Fibroblast of mammary gland (primary cell): Measurements from ENCODE around the gene TNS3.
A peak's percentile ranks its signal among the peaks of the same experiment; 100 is the strongest.

Experiments
- DNase-seq: peaks from one replicate; pipeline ENCODE4 v3.0.0-alpha.2; 2010; ENCODE audit warnings: low read depth
- H3K4me3 ChIP-seq: 2 replicates; pipeline ENCODE4 v1.5.1; 2011; ENCODE audit warnings: low read depth, mild to moderate bottlenecking, low read length, moderate library complexity; ENCODE audit not compliant: control insufficient read depth
- CTCF ChIP-seq: conservative IDR thresholded peaks from 2 replicates; pipeline ENCODE4 v1.5.1; 2011; ENCODE audit warnings: low read depth, low read length, inconsistent platforms; ENCODE audit not compliant: control insufficient read depth, insufficient read depth

TNS3 gene

GRCh38 chr7:47506382-47507339 lies 75.2 kb downstream of the TNS3 start:
- no peak for TF ChIP-seq CTCF
- DNase-seq, result no peak
- H3K4me3 ChIP-seq, result no peak overlapping the region

- no peak overlapping the region for H3K4me3 ChIP-seq
- DNase-seq, result no peak
- no peak for TF ChIP-seq CTCF
Measured at GRCh38 chr7:47505312-47506007, 76.5 kb downstream of the TNS3 start.

GRCh38 chr7:47504551-47505311 lies 77.2 kb downstream of the TNS3 start:
- no peak for TF ChIP-seq CTCF
- DNase-seq, result no peak
- no peak overlapping the region for H3K4me3 ChIP-seq

GRCh38 chr7:47503281-47503680 lies 78.6 kb downstream of the TNS3 start:
- peak; percentile 45 for DNase-seq
- H3K4me3 ChIP-seq, result no peak overlapping the region
- TF ChIP-seq CTCF, result no peak

- no peak overlapping the region for H3K4me3 ChIP-seq
- no peak for TF ChIP-seq CTCF
- no peak for DNase-seq
Measured at GRCh38 chr7:47502240-47502877, 79.6 kb downstream of the TNS3 start.

GRCh38 chr7:47501406-47501805 lies 80.5 kb downstream of the TNS3 start:
- peak; percentile 47 for DNase-seq
- no peak overlapping the region for H3K4me3 ChIP-seq
- no peak for TF ChIP-seq CTCF
